ENCODE measurements around the gene HTR3A.

HTR3A gene

DNA sequence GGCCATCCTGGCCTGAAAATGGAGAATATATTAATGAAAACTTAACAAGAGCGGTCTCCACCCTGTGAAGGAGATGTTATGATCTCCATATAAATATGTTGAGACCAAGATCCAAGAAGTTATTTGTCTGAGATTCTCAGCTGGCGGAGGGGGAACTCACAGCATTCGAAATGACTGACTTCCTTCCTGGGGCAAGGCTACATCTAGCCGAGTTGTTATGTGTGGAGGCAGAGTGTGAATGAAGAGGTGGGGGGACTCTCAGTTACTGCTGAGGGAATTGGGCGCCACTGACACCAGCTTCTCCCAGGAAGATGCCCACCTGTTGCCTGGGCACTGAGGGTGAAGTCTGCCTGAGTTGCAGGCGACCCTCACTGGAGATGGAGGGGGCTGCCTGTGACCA lies 5.9 kb downstream of the HTR3A start:
- no peak for DNase-seq

DNA sequence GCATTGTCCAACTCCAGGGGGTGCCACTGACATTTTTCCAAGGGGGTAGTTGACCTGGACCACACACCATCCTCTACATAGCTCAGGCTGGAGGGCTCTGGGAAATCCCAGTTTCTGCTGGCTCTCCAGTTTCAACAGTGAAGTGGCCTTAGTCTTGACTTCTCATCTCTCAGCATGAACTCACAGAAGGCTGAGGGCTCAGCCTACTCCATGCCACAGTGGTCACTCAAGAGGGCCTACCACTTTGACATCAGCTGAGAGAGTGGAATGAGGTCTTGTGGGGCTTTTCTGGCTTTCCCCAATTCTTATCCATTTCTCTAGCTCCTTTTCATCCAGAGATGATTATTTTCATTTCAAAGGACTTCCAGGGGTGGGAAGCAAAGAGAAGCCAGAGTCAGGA lies 7.4 kb downstream of the HTR3A start:
- no peak for DNase-seq

DNA sequence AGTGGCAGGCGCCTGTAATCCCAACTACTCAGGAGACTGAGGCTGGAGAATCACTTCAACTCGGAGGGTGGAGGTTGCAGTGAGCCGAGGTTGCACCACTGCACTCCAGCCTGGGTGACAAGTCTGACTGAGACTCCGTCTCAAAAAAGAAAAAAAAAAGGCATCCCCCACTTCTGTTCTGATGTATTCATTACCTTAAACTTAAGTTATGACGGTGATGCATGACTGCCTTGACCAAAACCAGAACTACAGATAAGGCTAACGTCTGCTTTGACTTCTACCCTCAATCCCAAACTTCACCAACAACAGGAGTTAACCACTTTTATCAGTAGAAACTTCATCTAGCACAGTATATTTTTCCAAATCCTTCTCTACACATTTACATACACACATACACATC lies 9.9 kb downstream of the HTR3A start:
- no peak for DNase-seq

DNA sequence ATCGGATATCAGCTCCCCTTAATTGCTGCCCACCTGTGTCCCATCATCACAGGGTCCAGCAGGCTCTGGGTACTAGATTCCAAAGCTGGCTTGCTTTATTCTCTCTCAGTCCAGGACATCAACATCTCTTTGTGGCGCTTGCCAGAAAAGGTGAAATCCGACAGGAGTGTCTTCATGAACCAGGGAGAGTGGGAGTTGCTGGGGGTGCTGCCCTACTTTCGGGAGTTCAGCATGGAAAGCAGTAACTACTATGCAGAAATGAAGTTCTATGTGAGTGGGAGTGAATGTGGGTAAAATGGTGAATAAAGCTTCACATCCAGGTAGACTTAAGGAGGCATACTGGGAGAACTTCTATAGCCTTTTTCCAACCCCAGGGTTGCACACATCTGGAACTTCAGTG lies 11.0 kb downstream of the HTR3A start:
- no peak for DNase-seq

DNA sequence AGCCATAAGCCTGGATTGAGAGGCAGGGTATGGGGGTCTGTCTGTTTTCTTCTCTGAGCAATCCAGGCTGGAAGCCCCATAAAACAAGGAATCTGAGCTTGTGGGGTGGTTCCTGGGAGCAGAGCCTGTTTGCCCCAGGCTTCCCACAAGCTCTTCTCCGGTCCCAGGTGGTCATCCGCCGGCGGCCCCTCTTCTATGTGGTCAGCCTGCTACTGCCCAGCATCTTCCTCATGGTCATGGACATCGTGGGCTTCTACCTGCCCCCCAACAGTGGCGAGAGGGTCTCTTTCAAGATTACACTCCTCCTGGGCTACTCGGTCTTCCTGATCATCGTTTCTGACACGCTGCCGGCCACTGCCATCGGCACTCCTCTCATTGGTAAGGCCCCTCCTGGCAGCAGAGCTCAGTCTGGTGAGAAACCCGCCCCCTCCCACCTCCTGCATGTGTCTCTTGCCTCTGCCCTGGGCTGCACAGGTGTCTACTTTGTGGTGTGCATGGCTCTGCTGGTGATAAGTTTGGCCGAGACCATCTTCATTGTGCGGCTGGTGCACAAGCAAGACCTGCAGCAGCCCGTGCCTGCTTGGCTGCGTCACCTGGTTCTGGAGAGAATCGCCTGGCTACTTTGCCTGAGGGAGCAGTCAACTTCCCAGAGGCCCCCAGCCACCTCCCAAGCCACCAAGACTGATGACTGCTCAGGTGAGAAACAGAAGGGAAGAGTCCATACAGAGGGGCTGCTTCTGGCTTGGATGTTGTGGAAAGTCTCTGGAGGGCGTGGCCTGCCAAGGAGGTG lies 11.6 kb downstream of the HTR3A start:
- no peak for DNase-seq

DNA sequence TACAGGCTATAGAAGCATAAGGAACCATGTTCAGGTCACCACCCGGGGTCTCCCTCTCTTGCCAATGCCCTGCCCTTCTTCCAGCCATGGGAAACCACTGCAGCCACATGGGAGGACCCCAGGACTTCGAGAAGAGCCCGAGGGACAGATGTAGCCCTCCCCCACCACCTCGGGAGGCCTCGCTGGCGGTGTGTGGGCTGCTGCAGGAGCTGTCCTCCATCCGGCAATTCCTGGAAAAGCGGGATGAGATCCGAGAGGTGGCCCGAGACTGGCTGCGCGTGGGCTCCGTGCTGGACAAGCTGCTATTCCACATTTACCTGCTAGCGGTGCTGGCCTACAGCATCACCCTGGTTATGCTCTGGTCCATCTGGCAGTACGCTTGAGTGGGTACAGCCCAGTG lies 14.5 kb downstream of the HTR3A start:
- no peak for DNase-seq

DNA sequence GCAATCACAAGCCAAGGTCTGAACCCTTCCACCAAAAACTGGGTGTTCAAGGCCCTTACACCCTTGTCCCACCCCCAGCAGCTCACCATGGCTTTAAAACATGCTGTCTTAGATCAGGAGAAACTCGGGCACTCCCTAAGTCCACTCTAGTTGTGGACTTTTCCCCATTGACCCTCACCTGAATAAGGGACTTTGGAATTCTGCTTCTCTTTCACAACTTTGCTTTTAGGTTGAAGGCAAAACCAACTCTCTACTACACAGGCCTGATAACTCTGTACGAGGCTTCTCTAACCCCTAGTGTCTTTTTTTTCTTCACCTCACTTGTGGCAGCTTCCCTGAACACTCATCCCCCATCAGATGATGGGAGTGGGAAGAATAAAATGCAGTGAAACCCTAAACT lies 15.0 kb downstream of the HTR3A start:
- no peak for DNase-seq

DNA sequence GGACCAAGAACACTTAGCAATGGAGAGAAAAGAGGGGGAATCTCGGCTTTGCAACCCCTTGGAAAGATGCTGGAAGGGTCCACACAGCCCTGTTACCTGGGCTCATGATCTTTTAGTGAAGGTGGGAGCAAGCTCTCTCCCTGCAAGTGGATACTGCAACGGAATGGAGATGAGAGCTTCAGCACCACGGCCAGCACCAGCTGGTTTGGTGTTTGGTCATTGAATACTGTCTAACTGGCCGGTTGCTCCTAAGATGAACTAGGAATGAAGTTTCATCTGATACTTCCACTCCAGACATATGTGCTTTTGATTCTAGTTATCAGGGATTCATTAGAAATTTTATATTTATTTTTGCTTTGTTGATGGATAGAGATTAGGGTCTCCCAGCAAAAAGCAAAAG lies 16.3 kb downstream of the HTR3A start:
- no peak for DNase-seq

DNA sequence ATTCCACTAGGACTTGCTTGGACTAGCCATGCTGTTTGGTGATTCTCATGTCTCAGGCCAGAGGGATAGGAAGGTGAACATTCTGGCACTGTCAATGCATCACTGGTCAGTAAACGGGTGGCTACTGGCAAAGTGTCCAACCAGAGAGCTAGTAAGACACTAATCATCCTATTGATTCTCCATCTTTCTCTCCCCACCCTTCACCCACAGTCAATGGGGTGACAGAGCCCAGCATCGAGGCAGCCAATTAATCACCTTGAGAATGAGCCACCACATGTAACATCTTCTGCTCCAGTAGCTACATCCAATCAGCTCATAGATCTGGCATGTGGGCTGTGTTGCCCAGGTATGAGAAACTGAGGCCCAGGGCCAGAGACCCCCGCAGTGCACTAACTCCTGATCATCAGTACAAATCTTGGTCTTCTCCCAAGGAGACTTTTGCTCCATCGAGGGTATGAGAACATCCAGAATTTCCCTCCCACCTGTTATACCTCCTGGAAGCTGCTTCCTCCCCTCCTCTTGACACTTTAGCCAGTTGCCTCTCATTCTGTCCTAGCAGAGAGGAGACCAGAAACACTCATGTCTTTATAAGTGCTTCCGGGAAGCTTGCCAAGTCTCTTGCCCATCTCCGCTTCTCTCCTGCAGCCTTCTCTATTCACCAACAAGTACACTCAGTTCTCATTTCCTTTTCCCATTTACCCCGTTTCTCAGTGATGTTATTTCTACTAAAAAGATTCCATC lies 17.0 kb downstream of the HTR3A start:
- DNase-seq: no peak

DNA sequence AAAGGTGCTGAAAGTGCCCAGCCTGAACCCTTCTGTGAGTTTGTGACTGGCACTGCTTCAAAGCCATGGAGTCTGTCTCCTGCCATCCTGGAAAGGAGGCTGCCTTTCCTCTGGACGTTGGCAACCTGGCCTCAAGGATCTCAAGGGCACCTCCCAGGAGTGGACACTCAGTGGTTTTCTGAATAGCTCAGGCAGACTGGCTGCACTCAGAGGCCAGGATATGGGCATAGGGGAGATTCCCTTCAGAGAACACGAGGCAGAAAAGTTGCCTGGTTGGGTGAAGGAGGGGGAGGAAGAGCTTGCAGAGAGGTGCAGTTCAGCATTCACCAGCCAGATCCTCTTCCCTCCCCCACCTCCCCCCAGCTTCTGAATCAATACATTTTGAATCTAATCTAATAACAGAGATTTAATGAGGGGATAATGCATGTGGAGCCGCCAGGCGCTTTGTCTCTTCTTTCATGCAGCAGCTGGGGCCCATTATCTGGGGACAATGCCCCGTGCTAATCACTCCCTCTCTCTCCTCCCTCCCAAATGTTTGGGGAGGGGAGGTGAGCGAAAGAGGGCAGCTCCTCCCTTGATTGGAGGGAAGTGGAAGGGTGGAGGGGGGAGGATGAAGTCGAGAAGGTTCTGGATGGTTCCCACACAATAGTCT lies 17.7 kb downstream of the HTR3A start:
- DNase-seq: no peak

DNA sequence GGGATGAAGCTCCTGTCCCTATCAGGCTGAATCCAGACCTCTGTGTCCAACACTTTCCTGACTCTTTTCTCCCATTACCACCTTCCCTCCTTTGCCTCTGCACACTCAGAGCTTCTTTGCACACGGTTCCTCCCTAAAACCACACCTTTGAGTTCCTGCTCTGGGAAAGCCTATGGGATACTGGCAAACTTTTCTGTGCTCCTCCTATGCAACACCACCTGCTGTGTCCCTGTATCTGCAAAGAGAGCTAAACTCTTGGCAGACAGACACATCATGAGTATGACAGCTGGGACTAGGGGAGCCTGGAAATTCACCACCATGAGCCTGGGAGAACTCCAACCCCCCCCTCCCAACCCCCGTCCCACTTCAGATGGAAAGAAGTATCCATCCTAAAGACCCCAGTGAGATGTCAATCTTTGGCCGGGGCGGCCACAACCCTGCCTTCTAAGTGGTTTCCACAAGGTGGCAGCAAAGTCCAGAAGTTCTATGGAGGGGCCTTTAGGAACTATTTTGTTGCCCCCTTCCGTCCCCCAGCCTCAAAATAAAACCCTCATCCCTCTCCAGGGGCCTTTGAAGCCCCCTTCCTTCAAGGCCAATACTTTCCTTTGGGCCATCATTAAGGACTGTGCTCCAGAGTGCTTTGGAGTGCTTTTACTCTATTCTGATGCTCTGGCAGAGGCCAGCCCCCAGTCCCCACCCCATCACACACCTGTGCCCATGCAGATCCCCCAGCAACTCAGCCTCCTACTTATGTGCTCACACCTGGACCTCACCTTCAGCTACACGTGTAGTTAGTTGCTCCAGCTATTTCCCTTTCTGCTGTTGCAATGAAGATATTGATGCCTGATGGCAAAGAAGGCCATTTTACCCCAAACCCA lies 19.4 kb downstream of the HTR3A start:
- DNase-seq: peak; percentile 35

DNA sequence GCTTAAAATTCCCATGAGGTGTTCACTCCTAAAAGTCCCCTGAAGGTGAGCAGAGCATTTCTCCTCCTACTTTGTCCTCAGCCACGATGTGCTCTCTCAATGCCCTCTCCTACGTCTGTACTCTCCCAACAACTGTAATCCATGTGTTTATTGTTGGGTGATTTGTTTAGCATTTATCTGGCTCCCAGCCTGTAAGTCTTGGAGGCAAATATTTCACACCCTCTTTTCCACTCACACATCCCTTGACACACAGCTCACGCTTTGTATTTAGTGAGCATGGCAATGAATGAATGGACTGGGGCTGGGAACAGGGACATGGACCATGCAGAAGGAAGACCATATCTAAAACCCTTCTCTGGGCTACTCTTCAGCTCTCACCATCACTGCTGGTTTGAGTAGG lies 22.6 kb downstream of the HTR3A start:
- DNase-seq: no peak

DNA sequence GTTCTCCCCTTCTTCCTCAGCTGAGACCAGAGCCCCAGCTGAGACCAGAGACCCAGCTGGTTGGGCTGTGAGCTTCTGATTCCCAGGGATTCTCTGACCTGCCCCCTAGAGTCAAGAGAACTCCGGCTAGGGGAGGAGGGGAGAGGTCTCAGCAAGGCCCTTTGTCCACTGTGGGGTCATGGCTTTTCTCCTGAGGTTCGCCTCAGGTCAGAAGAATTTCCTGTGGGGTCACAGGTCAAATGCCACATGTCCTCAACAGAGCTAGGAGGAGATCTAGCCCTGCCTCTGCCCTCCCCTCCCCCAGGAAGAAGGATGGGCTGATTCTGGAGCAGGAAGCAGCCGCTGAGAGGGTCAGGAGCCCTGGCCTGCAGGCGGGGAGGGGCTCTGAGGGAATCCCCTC lies 23.7 kb downstream of the HTR3A start:
- DNase-seq: no peak

DNA sequence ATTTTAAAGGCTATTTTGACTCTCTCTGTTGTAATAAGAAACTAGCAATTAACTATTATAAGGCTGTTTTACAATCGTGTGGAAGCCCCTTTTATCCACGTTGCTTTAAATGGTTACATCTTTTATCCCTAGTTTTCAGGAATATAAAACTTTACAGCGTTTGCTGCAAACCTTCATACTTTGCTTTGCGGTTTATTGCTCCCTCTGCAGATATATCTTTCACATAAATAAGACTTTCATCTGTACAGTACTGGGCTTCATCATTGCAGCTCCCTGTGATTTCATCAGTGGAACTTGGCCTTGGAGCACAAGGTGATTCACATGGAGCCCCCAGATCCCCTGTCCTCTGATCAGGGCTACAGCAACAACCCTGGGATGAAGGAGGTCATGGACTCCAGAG lies 25.6 kb downstream of the HTR3A start:
- no peak for DNase-seq

DNA sequence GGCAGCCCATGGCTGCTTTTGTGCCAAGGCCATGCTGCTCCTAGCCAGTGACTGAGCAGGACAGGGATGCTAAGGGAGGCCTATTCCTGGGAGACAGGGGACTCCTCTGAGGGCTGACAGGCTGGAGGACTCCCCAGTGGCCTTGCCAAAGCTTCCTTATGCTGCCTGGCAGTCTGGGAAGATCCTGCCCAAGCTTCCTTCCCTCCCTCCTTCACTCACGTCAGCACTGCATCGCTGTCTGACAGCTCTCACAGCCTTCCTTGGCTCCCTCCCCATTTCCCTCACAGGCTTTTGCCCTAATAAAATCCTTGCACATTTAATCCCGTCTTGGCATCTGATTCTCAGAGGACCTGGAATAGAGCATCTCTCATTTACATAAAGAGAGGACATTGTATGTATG lies 26.5 kb downstream of the HTR3A start:
- DNase-seq: no peak

DNA sequence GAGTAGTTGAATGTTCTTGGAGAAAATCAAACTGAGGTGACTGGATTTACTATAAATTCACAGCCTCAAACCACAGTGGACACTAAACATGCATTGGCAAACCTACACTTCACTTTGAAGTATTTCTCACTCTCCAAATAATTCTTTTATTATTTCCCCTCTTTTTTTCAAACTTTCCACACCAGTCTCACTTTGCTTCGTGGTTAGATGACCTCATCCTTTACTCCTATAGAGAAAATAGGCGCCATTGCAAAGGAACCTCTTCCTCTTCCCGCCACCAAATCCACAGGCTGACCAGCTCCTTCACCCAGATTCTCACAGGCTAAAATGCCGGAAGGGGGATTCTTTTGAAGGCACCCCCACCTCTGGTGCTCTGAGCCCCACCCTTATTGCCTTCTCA lies 33.4 kb downstream of the HTR3A start:
- DNase-seq: no peak

DNA sequence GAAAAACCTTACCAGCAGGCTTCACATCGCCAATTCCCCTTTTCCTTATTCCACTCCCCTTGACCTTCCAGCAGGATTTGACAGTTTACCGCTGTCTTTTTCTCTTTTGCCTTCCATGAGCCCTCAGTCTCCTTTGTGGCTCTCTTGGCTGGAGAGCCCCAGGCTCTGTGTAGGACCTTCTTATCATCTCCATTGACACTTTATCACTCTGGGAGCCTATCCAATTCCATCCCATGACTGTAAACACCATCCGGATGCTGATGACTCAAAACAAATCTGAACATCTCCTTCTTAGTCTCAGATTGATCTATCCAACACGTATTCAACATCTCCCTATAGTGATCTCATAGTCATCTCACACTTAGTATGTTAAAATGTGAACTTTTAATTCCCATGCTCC lies 36.0 kb downstream of the HTR3A start:
- DNase-seq: no peak

DNA sequence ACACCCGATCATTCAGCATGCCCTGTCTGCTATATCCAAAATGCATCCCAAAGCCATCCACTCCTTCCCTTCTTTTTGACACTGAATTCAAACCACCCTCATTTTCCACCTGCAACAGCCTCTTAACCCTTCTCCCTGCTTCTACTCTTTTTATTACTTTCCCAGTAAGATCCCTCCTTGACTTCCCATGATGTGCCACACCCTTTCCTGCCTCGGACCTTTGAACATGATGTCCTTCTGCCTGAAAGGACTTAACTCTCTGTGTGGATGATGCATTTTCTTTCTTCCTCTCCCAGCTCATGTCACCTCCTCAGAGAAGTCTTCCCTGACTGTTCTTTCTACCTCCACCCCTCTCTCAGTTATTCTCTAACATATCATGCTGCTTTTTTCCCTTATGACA lies 36.5 kb downstream of the HTR3A start:
- no peak for DNase-seq

DNA sequence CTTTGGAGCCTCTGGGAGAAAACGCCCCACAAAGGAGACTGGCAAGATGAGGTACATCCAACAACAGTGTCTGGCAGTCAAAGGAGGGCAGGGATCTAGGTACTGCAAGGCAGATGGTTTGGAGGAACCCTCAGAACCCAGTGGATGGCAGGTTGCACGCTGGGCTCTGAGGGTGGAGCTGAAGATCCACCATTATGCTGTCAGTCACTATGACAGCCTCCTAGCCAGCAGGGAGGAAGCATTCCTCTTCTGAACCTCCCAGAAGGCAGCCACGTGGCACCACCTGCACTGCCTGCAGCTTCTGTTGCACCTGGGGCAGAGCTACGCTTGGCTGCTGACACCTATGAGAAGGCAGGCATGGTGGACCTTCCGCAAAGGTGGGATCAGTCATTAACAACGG lies 40.2 kb downstream of the HTR3A start:
- DNase-seq: no peak

DNA sequence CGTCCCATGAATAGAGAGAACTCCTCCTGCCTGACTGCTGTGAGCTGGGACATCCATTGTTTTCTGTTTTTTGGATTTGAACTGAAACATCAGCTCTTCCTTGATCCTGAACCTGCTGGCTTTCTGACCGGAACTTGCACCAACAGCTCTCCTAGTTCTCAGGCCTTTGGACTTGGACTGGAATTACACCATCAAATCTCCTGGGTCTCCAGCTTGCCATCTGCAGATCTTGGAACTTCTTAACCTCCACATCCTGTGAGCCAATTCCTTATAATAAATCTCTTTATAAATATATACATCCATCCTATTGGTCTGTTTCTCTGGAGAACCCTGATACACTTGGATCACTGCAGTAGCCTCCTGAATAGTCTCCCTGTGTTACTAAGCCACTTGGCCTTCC lies 42.1 kb downstream of the HTR3A start:
- DNase-seq: no peak

DNA sequence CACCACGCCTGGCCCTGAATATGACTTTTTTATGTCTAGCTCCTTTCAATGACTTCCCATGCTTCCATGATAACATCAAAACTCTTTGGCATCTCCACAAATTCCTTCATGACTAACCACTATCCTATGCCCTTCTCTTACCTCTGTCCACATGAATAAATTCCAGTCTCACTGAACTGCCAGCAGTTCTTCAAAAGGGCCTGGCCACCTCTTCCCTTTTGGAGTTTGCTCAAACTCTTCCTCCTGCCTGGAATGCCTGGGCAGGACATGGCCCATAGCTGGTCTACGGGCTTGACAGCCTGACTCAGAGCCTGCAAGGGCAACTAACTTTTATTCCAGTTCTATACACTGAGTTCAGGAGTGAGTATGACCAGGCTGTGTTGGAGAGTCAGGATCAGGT lies 42.8 kb downstream of the HTR3A start:
- no peak for DNase-seq

DNA sequence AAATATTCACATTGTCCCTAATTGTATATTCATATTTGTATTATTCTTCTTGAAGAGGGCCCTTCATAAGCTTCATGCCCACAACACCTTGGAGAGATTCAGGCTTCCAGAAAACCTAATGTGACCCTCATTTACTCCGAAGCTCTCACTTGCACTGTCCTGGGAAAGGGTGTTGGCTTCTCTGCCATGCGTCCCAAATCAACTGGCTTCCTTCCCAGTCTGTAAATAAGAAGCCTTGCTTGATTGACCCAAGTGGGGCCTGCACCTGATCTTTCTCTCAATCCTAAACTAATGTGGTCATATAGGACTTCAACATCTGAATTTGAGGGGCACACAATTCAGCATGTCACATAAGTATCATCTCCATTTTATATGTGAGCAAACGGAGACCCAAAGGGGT lies 44.1 kb downstream of the HTR3A start:
- DNase-seq: no peak

DNA sequence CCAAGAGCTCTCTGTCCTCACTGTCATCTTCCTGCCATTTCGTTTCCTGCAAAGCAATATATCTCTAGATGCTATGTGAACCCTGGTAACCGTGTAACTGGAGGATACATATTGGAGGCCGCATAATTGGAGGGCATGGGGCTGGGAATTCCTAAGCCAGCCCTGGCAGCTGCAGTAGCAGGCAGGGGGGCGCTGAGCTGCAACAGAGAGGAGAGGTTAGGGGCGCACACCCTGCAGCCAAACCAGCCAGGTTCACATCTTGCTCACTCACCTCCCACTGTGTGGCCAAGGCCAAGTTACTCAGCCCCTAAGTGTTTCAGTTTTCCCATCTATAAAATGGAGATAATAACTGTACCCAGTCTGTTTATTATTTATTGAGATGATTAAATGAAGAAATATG lies 44.7 kb downstream of the HTR3A start:
- no peak for DNase-seq

Measured in activated gamma-delta T cell treated with Interleukin-2 at 50 U/mL for 16 hours (primary cell).